ENCODE data around the gene GRAP.
A peak's percentile ranks its signal among the peaks of the same experiment; 100 is the strongest.
"Not testable (repeated sequence)": the region's sequence is repeated elsewhere in the genome, so short reads cannot be mapped to it uniquely, and the experiment has no call there.

Gene GRAP

GRCh38 chr17:19046782-19047375 lies at the start of gene GRAP:
Gene GRAP, minus strand, starts transcription at chr17:19046957. Its CDS starts 31 bp downstream, at chr17:19046926.
- DNase-seq (ENCODE audit: low read depth), result not testable (repeated sequence)

- DNase-seq (ENCODE audit: low read depth), result not testable (repeated sequence)
Observed at GRCh38 chr17:19093684-19094438, 47.1 kb upstream of the GRAP start.

DNA sequence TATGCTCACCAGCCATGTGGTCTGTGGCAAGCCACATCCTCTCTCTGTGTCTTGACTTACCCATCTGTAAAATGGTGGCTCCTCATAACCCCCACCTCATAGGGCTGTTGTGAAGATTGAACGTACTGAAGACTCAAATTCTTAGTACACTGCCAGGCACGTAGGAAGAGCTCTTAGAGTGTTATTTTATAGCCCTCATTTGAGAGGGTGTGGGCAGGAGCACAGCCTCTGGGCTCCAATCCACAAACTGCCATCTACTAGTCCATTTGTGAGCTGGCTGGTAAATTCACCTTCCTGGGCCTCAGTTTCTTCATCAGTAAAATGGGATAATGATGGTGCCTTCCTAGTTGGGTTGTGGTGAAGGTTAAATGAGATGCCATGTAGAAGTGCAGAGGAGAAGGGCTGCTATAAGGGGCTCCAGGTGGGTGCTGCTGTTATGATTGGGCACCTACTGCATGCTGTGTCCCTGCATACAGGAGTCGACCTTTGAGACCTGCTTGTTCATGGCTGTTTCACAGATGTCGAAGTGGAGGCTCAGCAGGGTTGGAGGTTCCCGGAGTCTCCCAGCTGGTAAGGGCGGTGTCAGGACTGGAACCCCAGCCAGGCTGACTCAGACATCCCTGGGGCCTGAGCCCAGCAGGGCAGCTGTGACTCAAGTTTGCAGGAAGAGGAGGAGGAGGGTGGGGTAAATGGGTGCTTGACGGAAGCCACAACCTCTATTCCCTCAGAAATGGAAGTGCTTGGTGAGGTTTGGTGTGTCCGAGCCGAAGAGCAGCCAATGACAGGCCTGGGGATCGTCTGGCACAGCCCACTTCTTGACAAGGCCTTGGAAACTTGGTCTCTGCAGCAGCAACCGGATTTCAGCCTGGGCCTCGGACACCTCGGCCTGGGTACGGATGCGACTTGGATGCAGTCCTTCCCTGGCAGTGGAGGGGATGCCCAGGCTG lies 46.3 kb upstream of the GRAP start:
- not testable (repeated sequence) for DNase-seq (ENCODE audit: low read depth)

DNA sequence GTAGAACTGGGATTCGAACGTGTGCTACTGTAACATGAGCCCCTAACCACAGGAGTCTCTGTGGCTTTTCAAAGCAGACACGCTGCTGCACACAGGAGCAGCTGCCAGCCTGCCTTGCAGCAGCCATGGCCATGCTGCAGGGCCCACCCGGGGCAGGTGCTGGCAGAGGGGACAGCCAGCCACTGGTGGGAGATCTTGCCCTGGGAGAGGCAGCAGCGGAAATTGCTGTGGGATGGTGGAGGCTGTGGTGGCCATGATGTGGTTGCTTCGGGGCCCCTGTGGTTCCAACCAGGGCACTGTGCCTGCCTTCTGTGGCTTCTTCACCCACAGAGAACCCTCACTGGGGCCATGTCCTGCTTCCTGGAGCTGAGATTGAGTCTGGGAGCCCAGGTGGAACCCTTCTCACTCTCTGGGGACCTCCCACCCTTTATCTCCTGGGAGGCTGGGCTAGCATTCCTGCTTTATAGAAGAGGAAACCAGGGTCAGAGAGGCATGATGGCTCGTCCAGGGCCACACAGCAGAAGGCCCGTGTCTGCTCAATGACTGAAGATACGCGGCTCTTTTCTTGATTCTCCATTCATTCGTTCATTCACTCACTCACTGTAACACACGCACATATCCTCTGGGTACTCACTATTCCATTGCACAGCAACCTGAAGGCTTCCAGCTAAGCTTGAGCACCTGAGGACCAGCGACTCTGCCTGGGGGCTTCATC lies 43.5 kb upstream of the GRAP start:
- not testable (repeated sequence) for DNase-seq (ENCODE audit: low read depth)

DNA sequence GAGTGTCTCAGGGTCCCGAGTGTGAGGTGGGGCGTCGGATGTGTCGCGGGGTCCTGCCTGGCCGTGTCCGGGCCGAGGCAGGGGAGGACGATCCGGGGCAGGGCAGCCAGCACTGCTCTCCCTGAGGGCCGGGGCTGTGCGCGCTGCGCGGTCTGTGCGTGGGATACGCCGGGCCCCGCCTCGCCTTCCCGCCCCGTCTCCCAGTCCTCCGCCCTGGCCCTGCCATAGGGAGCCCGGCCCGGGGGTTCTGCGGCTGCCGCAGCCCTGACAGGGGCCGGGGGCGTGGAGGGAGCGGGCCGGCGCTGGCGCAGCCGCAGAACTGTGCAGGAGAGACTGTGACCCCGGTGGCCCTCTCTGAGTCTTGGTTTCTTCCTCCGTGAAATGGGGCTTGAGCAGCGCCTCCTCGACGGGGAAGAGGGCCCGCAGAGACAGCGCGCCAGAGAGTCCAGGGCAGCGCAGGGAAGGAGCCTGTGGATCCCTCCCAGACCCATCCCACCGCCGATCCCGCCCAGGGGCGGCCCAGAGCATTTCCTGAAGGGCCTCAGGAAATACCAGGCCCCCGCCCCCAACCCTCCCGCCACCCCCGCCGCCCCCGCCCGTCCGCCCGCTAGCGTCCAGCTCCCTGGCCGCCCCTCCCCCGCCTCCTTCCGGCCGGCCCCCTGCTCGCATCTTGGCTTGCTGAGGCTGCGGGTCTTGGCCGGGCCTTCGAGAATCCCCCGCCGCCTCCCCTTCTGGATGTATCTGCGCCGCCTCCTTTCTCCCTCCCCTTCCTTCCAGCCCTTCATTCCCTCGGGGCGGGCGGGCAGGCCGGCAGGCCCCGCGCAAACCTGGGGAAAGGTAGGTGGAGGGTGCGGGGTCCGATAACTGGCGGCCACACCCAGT lies 42.3 kb upstream of the GRAP start:
- not testable (repeated sequence) for DNase-seq (ENCODE audit: low read depth)

- not testable (repeated sequence) for DNase-seq (ENCODE audit: low read depth)
Observed at GRCh38 chr17:19077386-19077785, 30.6 kb upstream of the GRAP start.

DNA sequence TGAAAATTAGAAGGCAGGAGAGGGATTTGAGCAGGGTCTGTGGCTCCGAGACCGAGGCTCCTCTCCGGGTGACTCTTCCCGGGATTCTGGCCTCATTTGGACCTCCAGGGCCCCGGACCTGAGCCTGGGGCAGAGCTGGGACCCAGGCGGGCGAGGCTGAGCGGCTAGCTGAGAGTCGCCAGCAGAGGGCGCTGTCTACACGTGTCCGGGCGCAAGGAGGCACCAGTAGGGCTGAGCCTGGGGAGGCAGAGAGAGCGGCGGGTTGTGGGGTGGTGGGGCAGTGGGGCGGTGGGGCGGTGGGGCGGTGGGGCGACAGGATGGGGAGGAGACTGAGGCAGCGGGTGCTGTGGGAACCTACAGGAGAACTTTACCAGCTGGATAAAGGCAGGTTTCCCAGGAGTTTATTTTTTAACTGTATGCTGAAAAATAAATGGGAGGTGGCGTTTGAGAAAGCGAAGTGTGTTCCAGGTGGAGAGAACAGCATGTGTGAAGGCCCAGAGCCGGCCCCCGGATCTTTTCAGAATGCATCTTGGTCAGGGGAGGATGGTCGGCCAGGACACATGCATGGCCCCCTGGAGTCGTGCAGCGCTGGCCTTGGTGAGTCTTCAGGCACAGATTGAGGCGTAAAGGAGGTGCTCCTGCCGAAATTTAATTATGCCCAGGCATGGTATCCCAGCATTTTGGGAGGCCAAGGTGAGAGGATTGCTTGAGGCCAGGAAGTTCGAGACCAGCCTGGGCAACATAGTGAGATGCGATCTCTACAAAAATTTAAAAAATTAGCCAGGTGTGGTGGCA lies 29.8 kb upstream of the GRAP start:
- not testable (repeated sequence) for DNase-seq (ENCODE audit: low read depth)

DNA sequence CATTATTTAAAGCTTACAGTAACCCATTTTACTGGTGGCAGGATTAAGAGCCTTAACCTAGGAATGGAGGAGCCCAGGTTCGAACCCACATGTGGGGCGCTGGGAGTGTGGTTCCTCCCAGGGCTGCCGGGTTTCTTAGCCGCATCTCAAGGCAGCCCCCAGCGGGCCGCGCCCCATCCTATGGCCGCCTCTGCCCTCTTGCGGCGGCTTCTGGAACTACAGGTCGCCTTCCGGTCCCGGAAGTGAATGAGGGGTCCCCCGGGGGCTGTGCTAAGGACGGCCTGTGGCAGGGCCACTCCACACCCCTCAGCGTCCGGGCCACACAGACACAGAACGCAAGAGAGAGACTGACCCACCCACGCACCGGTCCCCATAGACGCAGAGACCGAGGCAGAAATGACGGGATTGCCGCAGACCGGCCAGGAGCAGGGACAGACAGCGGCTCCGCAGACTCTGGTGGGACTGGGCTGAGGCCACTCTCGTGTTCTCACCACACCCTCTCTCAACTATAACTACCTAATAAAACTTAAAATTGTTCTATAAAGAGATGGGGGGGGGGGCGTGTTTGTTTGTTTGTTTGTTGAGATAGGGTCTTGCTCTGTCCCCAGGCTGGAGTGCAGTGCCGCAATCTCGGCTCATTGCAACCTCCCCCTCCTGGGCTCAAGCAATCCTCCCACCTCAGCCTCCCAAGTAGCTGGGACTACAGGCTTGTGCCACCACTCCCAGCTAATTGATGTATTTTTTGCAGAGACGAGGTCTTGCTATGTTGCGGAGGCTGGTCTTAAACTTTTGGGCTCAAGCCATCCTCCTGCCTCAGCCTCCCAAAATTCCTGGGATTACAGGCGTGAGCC lies 23.8 kb upstream of the GRAP start:
- DNase-seq (ENCODE audit: low read depth), result not testable (repeated sequence)

GRCh38 chr17:19064378-19064777 lies 17.6 kb upstream of the GRAP start:
- not testable (repeated sequence) for DNase-seq (ENCODE audit: low read depth)

DNA sequence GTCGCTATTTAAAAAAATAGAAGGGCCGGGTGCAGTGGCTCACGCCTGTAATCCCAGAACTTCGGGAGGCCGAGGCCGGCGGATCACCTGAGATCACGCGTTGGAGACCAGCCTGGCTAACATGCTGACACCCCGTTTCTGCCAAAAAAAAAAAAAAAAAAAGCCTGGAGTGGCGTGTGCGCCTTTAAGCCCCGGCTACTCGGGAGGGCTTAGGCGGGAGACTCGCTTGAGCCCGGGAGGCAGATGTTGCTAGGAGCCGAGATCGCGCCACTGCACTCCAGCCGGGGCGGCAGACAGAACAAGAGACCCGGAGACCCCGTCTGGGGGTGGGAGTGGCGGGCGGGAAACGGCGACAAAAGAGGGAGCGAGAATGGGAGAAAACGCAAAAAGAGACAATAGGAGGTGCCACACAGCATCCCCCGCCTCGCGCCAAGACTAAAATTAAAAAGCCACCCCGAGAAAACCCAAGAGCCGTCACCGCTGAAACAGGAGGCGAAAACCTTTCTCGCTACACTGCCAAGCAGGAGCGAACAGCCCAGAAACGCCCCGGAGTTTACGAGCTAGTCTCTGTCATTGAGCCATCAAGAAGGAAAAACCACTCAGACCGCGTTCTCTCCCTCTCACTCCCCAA lies 16.7 kb upstream of the GRAP start:
- peak; percentile 45 for DNase-seq (ENCODE audit: low read depth)

DNA sequence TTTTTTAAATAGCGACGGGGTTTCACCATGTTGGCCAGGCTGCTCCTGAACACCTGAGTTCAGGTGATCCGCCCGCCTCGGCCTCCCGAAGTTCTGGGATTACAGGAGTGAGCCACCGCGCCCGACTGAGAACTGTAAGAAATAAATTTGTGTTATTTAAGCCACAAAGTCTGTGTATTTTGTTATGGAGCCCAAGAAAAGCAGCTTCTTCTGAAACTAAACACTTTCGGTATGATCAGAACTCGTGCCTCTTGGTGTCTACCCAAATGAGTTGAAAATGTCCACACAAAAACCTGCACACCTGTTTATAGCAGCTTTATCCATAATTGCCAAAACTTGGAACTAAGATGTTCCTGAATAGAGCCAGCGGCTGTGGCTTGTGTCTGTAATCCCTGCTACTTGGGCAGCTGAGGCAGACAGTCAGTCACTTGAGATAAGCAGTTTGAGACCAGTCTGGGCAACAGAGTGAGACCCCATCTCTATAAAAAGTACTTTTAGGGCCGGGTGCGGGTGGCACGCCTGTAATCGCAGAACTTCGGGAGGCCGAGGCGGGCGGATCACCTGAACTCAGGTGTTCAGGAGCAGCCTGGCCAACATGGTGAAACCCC lies 16.1 kb upstream of the GRAP start:
- DNase-seq (ENCODE audit: low read depth), result not testable (repeated sequence)

DNA sequence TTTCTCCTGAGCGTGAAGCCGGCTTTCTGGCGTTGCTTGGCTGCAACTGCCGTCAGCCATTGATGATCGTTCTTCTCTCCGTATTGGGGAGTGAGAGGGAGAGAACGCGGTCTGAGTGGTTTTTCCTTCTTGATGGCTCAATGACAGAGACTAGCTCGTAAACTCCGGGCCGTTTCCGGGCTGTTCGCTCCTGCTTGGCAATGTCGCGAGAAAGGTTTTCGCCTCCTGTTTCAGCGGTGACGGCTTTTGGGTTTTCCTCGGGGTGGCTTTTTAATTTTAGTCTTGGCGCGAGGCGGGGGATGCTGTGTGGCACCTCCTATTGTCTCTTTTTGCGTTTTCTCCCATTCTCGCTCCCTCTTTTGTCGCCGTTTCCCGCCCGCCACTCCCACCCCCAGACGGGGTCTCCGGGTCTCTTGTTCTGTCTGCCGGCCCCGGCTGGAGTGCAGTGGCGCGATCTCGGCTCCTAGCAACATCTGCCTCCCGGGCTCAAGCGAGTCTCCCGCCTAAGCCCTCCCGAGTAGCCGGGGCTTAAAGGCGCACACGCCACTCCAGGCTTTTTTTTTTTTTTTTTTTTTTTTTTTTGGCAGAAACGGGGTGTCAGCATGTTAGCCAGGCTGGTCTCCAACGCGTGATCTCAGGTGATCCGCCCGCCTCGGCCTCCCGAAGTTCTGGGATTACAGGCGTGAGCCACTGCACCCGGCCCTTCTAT lies 15.4 kb upstream of the GRAP start:
- DNase-seq (ENCODE audit: low read depth), result not testable (repeated sequence)

- not testable (repeated sequence) for DNase-seq (ENCODE audit: low read depth)
Observed at GRCh38 chr17:19055447-19055846, 8.7 kb upstream of the GRAP start.

DNA sequence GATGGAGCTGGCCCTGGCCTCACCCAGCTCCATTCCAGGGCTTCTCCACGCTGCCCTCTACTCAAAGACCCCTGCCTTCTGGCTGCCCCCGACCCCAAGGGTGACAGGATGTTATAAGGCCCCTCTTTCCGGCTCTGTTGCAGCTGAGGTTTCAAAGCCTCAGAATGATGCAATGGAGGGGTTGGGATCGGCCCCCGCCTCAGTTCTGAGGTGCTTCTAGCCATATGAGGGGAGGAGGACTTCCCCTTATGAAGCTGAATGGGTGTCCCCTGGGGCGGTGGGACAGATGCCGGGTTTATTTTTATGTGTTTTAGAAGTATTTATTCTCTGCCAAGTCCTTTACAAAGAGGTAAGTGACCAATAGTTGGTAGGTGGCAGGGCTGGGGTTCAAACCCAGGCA lies 2.1 kb upstream of the GRAP start:
- DNase-seq (ENCODE audit: low read depth), result not testable (repeated sequence)

DNA sequence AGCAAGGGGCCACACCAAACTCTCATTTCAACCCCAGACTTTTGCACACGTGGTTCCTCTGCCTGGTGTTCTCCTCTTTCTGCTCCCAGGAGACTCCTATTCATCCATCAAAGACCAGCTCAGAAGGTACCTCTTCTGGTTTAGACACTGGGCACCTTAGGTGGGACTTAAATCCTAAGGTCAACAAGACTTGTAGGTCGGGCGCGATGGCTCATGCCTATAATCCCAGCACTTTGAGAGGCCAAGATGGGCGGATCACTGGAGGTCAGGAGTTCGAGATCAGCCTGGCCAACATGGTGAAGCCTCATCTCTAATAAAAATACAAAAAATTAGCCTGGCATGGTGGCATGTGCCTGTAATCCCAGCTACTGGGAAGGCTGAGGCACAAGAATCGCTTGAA lies 753 bp upstream of the GRAP start:
- DNase-seq (ENCODE audit: low read depth), result not testable (repeated sequence)

DNA sequence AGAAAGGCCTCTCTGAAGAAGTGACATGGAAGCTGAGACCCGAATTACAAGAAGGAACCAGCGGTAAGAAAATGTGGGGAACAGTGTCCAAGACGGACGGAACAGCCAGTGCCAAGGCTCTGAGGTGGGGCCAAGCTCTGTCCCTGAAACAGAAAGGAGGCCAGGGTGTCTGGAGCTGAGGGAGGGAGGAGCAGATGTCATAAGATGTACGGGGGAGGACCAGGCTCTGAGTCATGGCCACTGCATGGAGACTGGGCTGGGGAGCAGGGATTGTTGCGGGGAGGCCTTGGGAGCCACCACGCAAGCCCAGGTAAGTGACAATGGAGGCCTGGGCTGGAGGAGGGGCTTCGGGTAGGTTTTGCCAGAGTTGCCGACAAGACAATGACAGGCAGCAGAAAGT lies 2.1 kb downstream of the GRAP start:
- DNase-seq (ENCODE audit: low read depth), result not testable (repeated sequence)

DNA sequence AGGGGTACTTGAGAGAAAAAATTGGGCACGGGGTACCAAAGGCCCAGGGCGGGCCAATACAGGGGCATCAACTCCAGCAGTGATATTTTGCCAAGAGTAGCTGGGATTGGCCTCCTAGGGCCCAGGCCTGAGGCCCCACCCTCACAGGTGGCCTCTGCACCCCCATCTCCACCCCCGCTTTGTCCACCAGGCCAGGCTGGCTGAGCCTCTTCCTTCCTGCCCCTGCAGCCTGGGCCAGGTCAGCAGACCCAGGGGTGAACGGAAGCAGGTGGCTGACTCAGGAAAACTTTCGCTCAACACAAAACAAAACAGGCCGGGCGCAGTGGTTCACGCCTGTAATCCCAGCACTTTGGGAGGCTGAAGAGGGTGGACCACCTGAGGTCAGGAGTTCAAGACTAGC lies 3.7 kb downstream of the GRAP start:
- DNase-seq (ENCODE audit: low read depth), result not testable (repeated sequence)
